RWPE1 (cell line): ENCODE measurements around the gene HDAC7.

Experiments used
- CTCF ChIA-PET: fragments of 350-600 bp; sonication (Branson Sonifier 250); formaldehyde crosslinking; extraction: SDS; loops from one replicate; lab custom pipeline; 2021; lab: Yijun Ruan, JAX
- POLR2A ChIA-PET: fragments of 400-600 bp; formaldehyde crosslinking; extraction: SDS; loops from one replicate; lab custom pipeline; 2020; ENCODE audit warnings: antibody characterized with exemption; ENCODE audit not compliant: low non-redundant PET; lab: Yijun Ruan, JAX
- DNase-seq: peaks from one replicate; pipeline ENCODE4 v3.0.0; 2012; ENCODE audit warnings: low spot score
- H3K27ac ChIP-seq: fragments of 450-650 bp; 2 replicates; pipeline ENCODE4 v1.5.1; 2017
- CTCF ChIP-seq: fragments of 450-650 bp; conservative IDR thresholded peaks from 2 replicates; pipeline ENCODE4 v1.5.1; 2017; ENCODE audit warnings: low read depth, mild to moderate bottlenecking

The HDAC7 gene

DNA sequence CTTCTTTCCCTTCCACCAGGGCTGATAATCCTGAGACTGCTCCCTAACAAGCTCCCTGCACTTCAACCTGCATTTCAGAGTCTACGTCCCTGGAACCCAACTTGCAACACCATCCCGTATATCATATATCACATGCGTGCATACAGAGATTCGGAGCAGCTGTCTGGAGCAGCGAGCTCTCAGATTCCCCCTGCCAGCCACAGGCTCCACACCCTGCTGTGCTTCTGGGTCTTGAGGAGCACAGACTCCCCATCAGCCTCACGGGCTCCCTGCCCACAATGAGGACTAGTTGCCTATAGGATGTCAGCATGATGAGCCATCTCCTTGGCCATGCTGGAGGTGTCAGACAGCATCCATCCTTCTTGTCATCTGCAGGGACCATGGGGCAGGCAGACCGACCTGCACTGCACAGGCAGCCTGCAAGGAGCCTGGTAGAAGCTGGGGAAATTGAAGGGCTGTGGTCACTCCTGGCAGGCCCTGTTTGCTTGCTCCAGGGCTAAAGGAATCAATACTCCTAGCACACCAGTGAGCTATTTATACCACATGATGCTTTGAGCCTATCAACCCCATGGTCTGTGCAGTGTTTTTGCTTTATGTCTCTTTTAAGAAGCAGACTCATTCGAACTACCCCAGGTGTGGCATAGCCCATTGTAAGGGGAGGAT is 19.6 kb upstream of the HDAC7 start:
- ChIA-PET POLR2A (no interaction called here), CTCF (interaction anchor here (0.6 to 4.3 kb wide), 11 partner anchors 10 to 132 kb away, joined by 3 to 35 read pairs (median 7); no protein-coding TSS in a partner anchor)
- DNase-seq: no peak
- no peak for TF ChIP-seq CTCF
- H3K27ac ChIP-seq: no peak overlapping the region

DNA sequence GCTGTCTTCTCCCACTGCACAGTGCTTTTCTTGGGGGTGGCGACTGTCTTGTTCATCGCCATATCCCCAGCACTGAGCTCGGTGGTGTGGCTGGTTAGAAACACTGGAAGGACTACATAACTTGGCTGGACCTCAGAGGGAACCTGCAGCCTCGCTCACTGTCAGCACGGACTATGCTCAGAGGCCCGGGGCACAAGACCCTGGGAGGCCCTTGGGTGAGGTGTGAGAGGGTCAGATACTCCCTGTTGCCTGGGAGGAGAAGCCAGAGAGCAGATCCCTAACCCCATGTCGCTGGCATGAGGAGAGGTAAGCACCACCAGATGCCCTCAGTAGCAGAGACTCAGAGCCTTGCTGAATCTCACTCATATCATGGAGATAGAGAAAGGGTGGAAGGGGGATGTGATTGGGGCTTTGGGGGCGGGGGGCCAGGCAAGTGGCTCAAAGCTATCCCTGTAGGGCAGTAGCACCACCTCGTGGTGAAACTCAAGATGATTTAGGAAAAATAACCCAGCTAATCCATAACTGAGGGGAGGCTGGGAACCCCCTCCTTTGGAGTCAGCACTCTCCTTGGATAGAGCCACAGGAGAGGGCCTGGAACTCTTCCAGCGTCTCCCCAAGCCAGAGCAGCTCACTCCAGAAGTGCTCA is 18.7 kb upstream of the HDAC7 start:
- POLR2A ChIA-PET: no interaction called here
- peak; percentile 35 for TF ChIP-seq CTCF
- CTCF ChIA-PET: interaction anchor here (0.5 to 4.3 kb wide), 33 partner anchors 9 to 1206 kb away, joined by 3 to 35 read pairs (median 5); partner anchors contain the start of gene HDAC7

DNA sequence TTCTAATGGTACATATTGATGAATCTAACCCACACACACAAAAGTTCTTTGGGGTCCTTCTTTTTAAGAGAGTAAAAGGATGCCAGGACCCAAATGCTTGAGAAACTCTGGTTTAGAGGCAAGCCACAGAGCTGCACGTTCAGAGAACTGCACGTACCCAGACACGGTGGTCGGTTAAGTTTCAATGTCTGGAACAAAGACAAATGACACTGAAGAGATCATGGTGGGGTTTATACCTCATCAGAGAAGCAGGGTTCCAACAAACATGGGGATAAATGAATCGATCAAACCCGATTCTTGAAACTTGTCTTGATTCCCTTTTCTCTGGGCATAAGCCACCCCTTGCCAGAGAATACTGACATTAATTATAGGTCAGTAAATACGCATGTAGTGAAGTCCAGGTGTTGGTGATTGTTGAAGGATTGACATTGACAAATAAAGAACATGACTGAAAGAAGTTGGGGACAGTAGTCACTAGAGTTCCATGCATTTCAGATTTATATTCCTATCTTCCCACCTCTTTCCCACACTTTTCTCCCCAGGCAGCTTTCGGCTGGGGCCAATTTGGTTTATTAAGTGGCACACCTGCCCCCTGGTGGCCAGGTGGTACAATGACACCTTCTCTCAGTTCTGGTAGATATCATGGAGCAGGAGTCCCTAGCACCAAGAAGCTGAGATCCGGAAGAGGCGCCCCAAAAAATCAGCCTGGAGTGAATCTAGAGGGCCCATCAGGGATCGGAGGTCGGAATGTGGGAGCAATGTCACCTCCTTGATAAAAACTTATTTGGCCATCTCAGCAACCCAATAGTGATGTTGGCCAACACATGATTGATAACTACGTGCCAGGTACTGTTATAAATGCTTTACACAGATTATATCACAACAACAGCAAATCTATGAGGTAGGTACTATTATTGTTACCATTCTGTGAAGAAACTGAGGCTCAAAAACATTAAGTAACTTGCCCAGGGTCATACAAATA is 17.8 kb upstream of the HDAC7 start:
- TF ChIP-seq CTCF: peak; percentile 84
- no peak overlapping the region for H3K27ac ChIP-seq
- peak; percentile 84 for DNase-seq
- ChIA-PET CTCF (interaction anchor here (0.5 to 4.3 kb wide), 29 partner anchors 9 to 359 kb away, joined by 3 to 35 read pairs (median 6); partner anchors contain the start of gene HDAC7), POLR2A (no interaction called here)

More for the DNA sequence above, 18.7 kb upstream of the HDAC7 start:
- no peak for DNase-seq
- H3K27ac ChIP-seq: no peak overlapping the region

GRCh38 chr12:47835831-47836155 is 16.1 kb upstream of the HDAC7 start:
- H3K27ac ChIP-seq: peak overlapping the region; percentile 61
- POLR2A ChIA-PET: interaction anchor here (0.6 to 0.7 kb wide), 2 partner anchors 17 to 54 kb away, joined by 3 to 5 read pairs; no protein-coding TSS in a partner anchor
- CTCF ChIA-PET: interaction anchor here (0.6 to 1.3 kb wide), 3 partner anchors 16 to 79 kb away, joined by 4 to 6 read pairs (median 4); partner anchors contain the start of gene HDAC7

DNA sequence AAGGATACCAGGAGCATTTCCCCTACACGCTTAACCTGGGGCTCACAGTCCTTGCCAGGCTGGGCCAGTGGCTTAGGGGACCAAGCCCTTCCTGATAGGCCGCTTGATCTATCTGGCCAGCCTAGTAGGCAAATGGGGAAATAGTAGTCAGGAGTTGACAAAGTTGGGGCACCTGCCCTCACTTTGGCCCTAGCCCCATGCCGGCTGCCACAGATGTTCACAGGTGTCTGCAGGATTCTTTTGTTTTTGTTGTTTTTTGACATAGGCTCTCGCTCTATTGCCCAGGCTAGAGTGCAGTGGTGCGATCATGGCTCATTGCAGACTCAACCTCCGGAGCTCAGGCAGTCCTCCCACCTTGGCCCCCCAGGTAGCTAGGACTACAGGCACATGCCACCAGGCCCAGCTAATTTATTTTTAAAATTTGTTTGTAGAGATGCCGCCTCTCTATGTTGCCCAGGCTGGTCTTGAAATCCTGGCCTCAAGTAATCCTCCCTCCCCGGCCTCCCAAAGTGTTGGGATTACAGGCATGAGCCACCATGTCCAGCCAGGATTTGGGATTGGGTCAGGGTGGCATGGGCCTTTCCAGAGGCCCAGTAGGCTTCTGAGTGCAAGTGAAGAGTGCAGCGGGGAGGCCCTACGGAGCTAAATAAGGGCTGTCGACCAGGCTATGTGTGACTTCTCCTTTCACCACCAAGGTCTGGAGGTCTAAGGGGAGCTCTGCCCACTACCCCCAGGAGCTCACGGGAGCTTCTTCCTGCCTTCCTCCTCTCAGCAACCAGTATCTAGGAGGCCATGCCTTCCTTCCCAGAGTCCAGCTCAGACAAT is 15.5 kb upstream of the HDAC7 start:
- peak overlapping the region; percentile 61 for H3K27ac ChIP-seq
- TF ChIP-seq CTCF: no peak
- no peak for DNase-seq
- POLR2A ChIA-PET: no interaction called here
- CTCF ChIA-PET: interaction anchor here (0.5 to 1.3 kb wide), 5 partner anchors 15 to 836 kb away, joined by 3 to 5 read pairs (median 4); partner anchors contain the start of gene HDAC7

More at GRCh38 chr12:47835831-47836155, 16.1 kb upstream of the HDAC7 start:
- no peak for DNase-seq
- TF ChIP-seq CTCF: no peak
